CD8-positive, alpha-beta memory T cell (primary cell): ENCODE measurements around the gene PLLP. TPM values are rescaled to one million over a fixed set of nuclear protein-coding genes. Genes with fewer than 3 reads are reported as not detected.

Experiments
- CTCF ChIA-PET: fragments of 350-600 bp; sonication (Branson Sonifier 250); formaldehyde crosslinking; loops from one replicate; lab custom pipeline; 2021; ENCODE audit warnings: antibody characterized with exemption; lab: Charles Lee
- POLR2A ChIA-PET: fragments of 350-600 bp; sonication (Branson Sonifier 250); formaldehyde crosslinking; loops from one replicate; lab custom pipeline; 2021; ENCODE audit warnings: antibody characterized with exemption; lab: Charles Lee
- DNase-seq, 5 donors: peaks; one replicate each; pipeline versions ENCODE4 v3.0.0 to v3.0.0-alpha.2; 2020 to 2022; ENCODE audit warnings: mixed read lengths in 1 of 5
- H3K27ac ChIP-seq: one replicate; pipeline ENCODE4 v1.7.0; 2013; ENCODE audit warnings: low read depth, mild to moderate bottlenecking, low read length, moderate library complexity
- H3K27me3 ChIP-seq: 2 replicates; pipeline ENCODE4 v1.7.0; 2013; ENCODE audit warnings: low read length, mild to moderate bottlenecking; ENCODE audit not compliant: insufficient read depth, poor library complexity, severe bottlenecking
- H3K36me3 ChIP-seq: 2 replicates; pipeline ENCODE4 v1.7.0; 2013; ENCODE audit warnings: mild to moderate bottlenecking, low read length, moderate library complexity; ENCODE audit not compliant: insufficient read depth
- H3K4me1 ChIP-seq: 2 replicates; pipeline ENCODE4 v1.7.0; 2013; ENCODE audit warnings: mild to moderate bottlenecking, low read length, moderate library complexity; ENCODE audit not compliant: insufficient read depth
- H3K4me3 ChIP-seq: 2 replicates; pipeline ENCODE4 v1.7.0; 2013; ENCODE audit warnings: mild to moderate bottlenecking, low read length
- H3K9me3 ChIP-seq: 2 replicates; pipeline ENCODE4 v1.7.0; 2013; ENCODE audit warnings: mild to moderate bottlenecking, low read length
- H3K27ac Mint-ChIP-seq, 8 donors: one replicate each; pipeline ENCODE4 v1.8.0; 2020 to 2021; ENCODE audit warnings: mixed read lengths in 8 of 8, mild to moderate bottlenecking in 6 of 8, inconsistent platforms in 3 of 8, moderate library complexity in 3 of 8
- H3K27me3 Mint-ChIP-seq, 2 donors: one replicate each; pipeline ENCODE4 v1.8.0; 2020 to 2021; ENCODE audit warnings: mixed read lengths in 2 of 2, mild to moderate bottlenecking in 1 of 2, moderate library complexity in 1 of 2
- H3K36me3 Mint-ChIP-seq, 3 donors: one replicate each; pipeline ENCODE4 v1.8.0; 2020 to 2021; ENCODE audit warnings: mixed read lengths in 3 of 3, inconsistent platforms in 1 of 3, mild to moderate bottlenecking in 1 of 3
- H3K4me1 Mint-ChIP-seq, 3 donors: one replicate each; pipeline ENCODE4 v1.8.0; 2020 to 2021; ENCODE audit warnings: mixed read lengths in 3 of 3, inconsistent platforms in 1 of 3, mild to moderate bottlenecking in 1 of 3
- H3K4me3 Mint-ChIP-seq, 7 donors: one replicate each; pipeline ENCODE4 v1.8.0; 2020 to 2021; ENCODE audit warnings: mixed read lengths in 7 of 7, mild to moderate bottlenecking in 6 of 7, moderate library complexity in 4 of 7, inconsistent platforms in 2 of 7
- H3K9me3 Mint-ChIP-seq, 5 donors: one replicate each; pipeline ENCODE4 v1.8.0; 2020 to 2022; ENCODE audit warnings: mixed read lengths in 5 of 5, mild to moderate bottlenecking in 3 of 5, moderate library complexity in 2 of 5, inconsistent platforms in 1 of 5
- polyA plus RNA-seq: library from polyadenylated mRNA; unstranded; fragments of 300-500 nt; fragmentation: Illumina TruSeq; gene quantifications from one replicate; pipeline ENCODE4 v1.2.3, GENCODE V29; 2021
- total RNA-seq, 2 experiments: library from RNA; stranded (reverse); gene quantifications; one replicate each; pipeline ENCODE4 v1.2.3, GENCODE V29; 2021

Gene PLLP
- total and polyA plus RNA-seq, 3 experiments from 2014 or later: 0.49 to 0.72 TPM; not detected in 1

DNA sequence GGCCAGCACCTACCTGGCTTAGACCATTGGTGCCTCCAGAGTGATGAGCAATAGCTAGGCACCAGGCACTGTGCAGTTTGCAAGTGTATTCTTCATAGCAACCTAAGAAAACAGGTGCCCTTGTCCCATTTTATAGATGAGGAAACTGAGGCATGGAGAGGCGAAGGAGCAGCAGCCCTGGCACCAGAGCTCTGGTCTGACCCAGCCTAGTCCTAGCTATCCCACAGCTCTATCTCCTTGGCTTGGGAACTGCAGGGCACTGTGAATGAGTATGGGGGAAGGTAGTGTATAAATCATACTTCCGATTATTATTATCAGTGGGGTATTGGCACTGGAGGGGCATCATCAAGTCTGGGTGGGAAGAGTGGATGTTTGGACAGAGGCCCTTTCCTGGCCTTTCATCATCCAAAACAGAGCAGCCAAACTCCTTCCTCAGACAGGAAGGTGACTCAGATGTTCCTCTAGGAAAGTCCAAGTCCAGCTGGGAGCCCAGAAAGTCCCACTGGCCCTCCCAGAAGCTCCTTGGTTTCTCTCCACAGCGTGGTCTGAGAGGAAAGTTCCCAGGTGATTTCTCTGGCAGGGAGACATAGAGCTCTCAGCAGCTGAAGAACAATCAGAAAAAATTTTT lies 32.0 kb upstream of the PLLP start:
- POLR2A ChIA-PET: no interaction called here
- no peak for DNase-seq
- H3K4me3 Mint-ChIP-seq: no peak overlapping the region
- peaks cover 9 to 19% of the 10 kb centered on the region in 2 donors for H3K27me3 Mint-ChIP-seq
- no peaks in the 10 kb centered on the region for H3K9me3 ChIP-seq
- no peaks in the 10 kb centered on the region for H3K36me3 ChIP-seq
- CTCF ChIA-PET: interaction anchor here (0.9 to 1.3 kb wide), 2 partner anchors 17 to 103 kb away, joined by 3 to 5 read pairs; no protein-coding TSS in a partner anchor
- H3K4me1 Mint-ChIP-seq: peaks cover 6 to 14% (median 11%) of the 10 kb centered on the region in 3 donors
- no peak overlapping the region for H3K4me3 ChIP-seq
- no peak overlapping the region for H3K27ac Mint-ChIP-seq
- H3K36me3 Mint-ChIP-seq: no peaks in the 10 kb centered on the region
- no peak overlapping the region for H3K27ac ChIP-seq
- H3K4me1 ChIP-seq: peaks cover 5% of the 10 kb centered on the region
- H3K9me3 Mint-ChIP-seq: no peaks in the 10 kb centered on the region
- H3K27me3 ChIP-seq: no peaks in the 10 kb centered on the region

DNA sequence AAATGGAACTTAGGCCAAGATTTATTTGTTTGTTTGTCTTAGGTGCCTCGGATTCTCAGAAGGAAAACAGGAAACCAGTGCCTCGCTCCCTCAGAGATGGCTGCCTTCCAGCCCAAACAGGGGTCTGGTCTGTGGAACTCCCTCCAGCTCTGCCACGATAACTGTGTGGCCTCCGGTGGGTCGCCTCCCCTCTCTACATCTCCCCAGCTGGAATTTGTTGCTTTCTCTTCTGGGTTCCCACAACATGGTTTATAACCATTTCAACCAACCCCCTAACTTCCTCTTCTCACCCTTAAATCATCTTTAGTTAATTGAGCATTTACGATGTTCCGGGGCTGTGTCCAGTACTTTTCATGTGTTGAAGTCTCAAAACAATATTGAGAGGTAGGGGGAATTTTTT lies 30.9 kb upstream of the PLLP start:
- Mint-ChIP-seq H3K27ac (no peak overlapping the region), H3K4me3 (no peak overlapping the region), H3K9me3 (no peaks in the 10 kb centered on the region), H3K4me1 (peaks cover 6 to 14% (median 11%) of the 10 kb centered on the region in 3 donors), H3K36me3 (no peaks in the 10 kb centered on the region), H3K27me3 (peaks cover 9 to 19% of the 10 kb centered on the region in 2 donors)
- no peaks in the 10 kb centered on the region for H3K9me3 ChIP-seq
- no peaks in the 10 kb centered on the region for H3K36me3 ChIP-seq
- no peak overlapping the region for H3K4me3 ChIP-seq
- peaks cover 5% of the 10 kb centered on the region for H3K4me1 ChIP-seq
- ChIA-PET CTCF (no interaction called here), POLR2A (no interaction called here)
- H3K27ac ChIP-seq: no peak overlapping the region
- H3K27me3 ChIP-seq: no peaks in the 10 kb centered on the region
- no peak for DNase-seq

DNA sequence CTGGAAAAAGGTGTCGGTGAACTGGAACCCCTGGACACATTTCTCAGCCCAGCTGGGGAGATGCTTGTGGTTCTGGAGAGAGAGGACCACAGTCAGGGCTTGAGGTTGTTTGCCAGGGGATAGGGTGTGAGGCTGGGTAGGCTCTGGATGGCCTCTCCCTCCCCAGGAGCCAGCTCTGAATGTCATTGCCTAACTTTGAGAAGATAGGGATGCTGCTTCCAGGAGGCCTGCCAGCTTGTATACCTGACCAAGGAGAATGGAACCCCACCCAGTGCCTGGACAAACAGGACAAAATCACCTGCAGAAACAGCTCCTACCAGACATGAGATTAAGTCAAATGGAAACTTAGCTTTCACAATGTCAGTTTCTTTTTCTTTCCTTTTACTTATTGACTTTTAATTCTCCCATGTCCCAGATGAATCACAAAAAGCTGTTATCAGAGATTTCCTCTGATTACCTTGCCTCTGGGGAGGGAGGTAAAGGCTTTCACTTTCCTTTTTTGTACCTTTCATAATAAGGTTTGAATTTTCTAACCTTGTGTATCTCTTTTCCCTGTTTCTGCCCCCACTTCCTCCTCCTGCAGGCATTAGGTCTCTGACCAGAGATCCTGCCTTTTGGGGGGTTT lies 29.8 kb upstream of the PLLP start:
- no peak overlapping the region for H3K4me3 ChIP-seq
- Mint-ChIP-seq H3K27me3 (peaks cover 5 to 22% of the 10 kb centered on the region in 2 donors), H3K4me1 (peaks cover 6 to 14% (median 11%) of the 10 kb centered on the region in 3 donors), H3K4me3 (no peak overlapping the region), H3K36me3 (no peaks in the 10 kb centered on the region), H3K9me3 (no peaks in the 10 kb centered on the region), H3K27ac (peak overlapping the region in 5 of 8 donors; percentile 20 to 56 (median 39))
- no peaks in the 10 kb centered on the region for H3K9me3 ChIP-seq
- DNase-seq: no peak
- CTCF ChIA-PET: no interaction called here
- H3K36me3 ChIP-seq: no peaks in the 10 kb centered on the region
- POLR2A ChIA-PET: no interaction called here
- H3K27me3 ChIP-seq: no peaks in the 10 kb centered on the region
- H3K4me1 ChIP-seq: peaks cover 5% of the 10 kb centered on the region
- H3K27ac ChIP-seq: no peak overlapping the region

DNA sequence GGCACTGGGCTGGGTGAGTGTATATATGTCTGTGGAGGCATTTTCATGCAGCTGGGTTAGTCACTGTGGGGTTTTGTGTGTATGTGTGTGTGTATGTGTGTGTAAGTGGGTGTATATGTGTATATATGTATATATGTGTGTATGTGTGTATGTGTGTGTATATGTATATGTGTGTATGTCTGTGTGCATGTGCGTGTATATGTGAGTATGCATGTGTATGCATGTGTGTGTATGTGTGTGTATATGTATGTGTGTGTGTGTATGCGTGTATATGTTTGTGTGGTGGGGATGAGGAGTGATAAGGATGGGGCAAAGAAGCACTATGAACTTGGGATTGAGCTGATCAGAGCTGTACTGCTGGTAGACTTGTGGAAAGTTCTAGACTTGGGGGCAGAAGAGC lies 29.0 kb upstream of the PLLP start:
- H3K4me3 ChIP-seq: no peak overlapping the region
- H3K9me3 ChIP-seq: no peaks in the 10 kb centered on the region
- no peak for DNase-seq
- H3K27ac ChIP-seq: no peak overlapping the region
- H3K27ac Mint-ChIP-seq: peak overlapping the region in 5 of 8 donors; percentile 19 to 57 (median 44)
- H3K4me1 Mint-ChIP-seq: peaks cover 6 to 14% (median 11%) of the 10 kb centered on the region in 3 donors
- ChIA-PET POLR2A (no interaction called here), CTCF (no interaction called here)
- peaks cover 5% of the 10 kb centered on the region for H3K4me1 ChIP-seq
- H3K36me3 Mint-ChIP-seq: no peaks in the 10 kb centered on the region
- H3K9me3 Mint-ChIP-seq: no peaks in the 10 kb centered on the region
- H3K36me3 ChIP-seq: no peaks in the 10 kb centered on the region
- no peaks in the 10 kb centered on the region for H3K27me3 ChIP-seq
- H3K4me3 Mint-ChIP-seq: no peak overlapping the region
- H3K27me3 Mint-ChIP-seq: peaks cover 5 to 23% of the 10 kb centered on the region in 2 donors

DNA sequence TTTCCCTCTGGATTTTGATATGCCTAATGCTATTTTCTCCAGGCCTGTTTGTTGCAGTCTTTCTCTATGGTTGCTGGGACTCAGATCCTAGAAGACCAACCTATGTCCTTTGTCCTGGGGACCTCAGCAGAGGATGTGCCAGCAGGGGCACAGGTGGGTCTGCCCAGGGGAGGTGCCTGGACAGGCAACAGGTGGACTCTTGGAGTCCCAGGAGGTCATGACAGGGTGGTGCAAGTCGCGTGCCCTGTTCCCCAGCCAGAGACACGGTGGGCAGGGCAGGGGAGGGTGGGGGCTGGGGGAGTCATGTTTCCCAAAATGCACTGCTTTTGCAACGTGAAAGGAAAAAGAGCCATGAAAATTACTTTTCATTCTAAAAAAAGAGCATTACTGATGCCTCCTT lies 26.3 kb upstream of the PLLP start:
- Mint-ChIP-seq H3K9me3 (no peaks in the 10 kb centered on the region), H3K27ac (peak overlapping the region in 1 of 8 donors; percentile 75), H3K36me3 (no peaks in the 10 kb centered on the region), H3K4me1 (peaks cover 6 to 14% (median 11%) of the 10 kb centered on the region in 3 donors), H3K27me3 (peaks cover 6 to 27% of the 10 kb centered on the region in 2 donors), H3K4me3 (no peak overlapping the region)
- CTCF ChIA-PET: no interaction called here
- H3K9me3 ChIP-seq: no peaks in the 10 kb centered on the region
- H3K27ac ChIP-seq: no peak overlapping the region
- POLR2A ChIA-PET: no interaction called here
- no peak for DNase-seq
- no peak overlapping the region for H3K4me3 ChIP-seq
- H3K27me3 ChIP-seq: no peaks in the 10 kb centered on the region
- no peaks in the 10 kb centered on the region for H3K36me3 ChIP-seq
- H3K4me1 ChIP-seq: peaks cover 5% of the 10 kb centered on the region

DNA sequence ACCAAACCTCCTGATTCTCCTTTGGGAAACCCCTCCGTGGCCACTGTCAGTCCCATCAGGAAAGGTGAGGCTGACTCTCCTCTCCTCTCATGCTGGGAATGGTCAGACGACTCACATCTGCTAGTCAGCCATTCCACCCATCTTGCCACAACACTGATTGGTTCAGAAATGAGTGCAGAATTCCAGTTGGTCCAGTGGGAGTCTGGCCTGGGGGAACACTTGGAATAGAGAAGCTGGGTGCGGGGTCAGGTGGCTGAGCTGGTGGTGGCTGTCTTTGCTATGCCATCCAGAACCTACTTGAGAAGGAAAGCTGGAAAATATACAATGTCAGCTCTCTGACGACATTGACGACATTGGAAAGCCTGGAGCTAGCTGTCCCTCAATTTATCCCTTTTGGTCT lies 23.6 kb upstream of the PLLP start:
- CTCF ChIA-PET: no interaction called here
- H3K4me3 ChIP-seq: no peak overlapping the region
- POLR2A ChIA-PET: no interaction called here

DNA sequence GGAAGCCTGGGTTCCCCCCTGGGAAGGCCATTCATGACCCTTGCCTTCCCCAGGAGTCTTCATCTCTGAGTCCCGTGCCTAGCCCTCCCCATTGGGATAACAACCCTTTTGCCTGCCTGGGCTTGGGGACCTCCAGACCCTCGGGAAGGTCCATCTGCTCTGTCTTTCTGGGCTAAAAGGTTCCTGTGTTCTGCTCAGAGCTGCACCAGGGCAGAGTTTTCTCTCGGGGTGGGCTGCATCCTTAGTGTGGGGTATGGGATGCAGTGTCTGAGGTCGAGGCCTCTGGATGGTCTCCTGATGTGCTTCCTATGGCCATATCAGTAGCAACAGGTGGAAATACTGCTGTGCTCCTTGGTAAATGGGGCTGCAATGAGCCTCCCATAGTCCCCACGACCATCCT lies 22.9 kb upstream of the PLLP start:
- Mint-ChIP-seq H3K9me3 (no peaks in the 10 kb centered on the region), H3K27ac (no peak overlapping the region), H3K36me3 (no peaks in the 10 kb centered on the region), H3K4me3 (no peak overlapping the region), H3K4me1 (peaks cover 6 to 11% (median 8%) of the 10 kb centered on the region in 3 donors), H3K27me3 (peaks cover 2 to 31% of the 10 kb centered on the region in 2 donors)
- Histone ChIP-seq H3K36me3 (no peaks in the 10 kb centered on the region), H3K4me3 (no peak overlapping the region), H3K9me3 (no peaks in the 10 kb centered on the region), H3K27me3 (no peaks in the 10 kb centered on the region), H3K27ac (no peak overlapping the region), H3K4me1 (no peaks in the 10 kb centered on the region)
- CTCF ChIA-PET: no interaction called here
- POLR2A ChIA-PET: no interaction called here
- DNase-seq: no peak

More for the DNA sequence above, 23.6 kb upstream of the PLLP start:
- DNase-seq: no peak
- Histone ChIP-seq H3K27me3 (no peaks in the 10 kb centered on the region), H3K4me1 (no peaks in the 10 kb centered on the region), H3K27ac (no peak overlapping the region), H3K36me3 (no peaks in the 10 kb centered on the region), H3K9me3 (no peaks in the 10 kb centered on the region)
- Mint-ChIP-seq H3K27me3 (peaks cover 6 to 31% of the 10 kb centered on the region in 2 donors), H3K4me1 (peaks cover 6 to 8% (median 8%) of the 10 kb centered on the region in 3 donors), H3K4me3 (no peak overlapping the region), H3K9me3 (no peaks in the 10 kb centered on the region), H3K27ac (no peak overlapping the region), H3K36me3 (no peaks in the 10 kb centered on the region)

DNA sequence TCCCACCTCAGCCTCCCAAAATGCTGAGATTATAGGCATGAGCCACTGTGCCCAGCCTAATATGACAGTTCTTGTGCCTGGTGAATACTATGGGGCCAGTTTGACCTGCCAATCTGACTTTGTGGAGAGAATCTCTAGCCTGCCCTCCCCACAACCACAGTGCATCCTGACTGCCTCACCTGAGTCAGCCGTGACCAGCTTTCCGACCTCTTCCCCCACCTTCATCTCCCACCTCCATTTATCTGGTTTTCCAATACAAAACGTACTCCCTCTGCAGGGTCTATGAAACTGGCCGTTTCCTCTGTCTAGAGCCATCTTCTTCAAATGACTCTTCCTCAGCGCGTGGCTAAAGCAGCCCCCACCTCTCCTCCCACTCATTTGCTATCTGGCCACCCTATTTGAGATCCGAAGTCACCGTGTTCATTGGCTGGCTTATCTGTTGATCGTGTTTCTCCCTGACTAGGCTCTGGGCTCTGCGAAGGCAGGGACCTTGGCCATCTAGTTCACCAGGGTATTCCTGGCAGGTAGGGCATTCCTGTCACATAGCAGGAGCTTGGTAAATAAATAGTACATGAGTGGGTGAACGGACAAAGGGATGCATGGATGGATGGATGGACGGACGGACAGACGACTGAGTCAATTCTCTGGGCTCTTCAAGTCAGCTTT lies 22.3 kb upstream of the PLLP start:
- no peaks in the 10 kb centered on the region for H3K9me3 ChIP-seq
- H3K4me3 ChIP-seq: no peak overlapping the region
- H3K27ac Mint-ChIP-seq: no peak overlapping the region
- no peaks in the 10 kb centered on the region for H3K4me1 ChIP-seq
- H3K27me3 Mint-ChIP-seq: peaks cover 2 to 26% of the 10 kb centered on the region in 2 donors
- DNase-seq: no peak
- peaks cover 6 to 11% (median 8%) of the 10 kb centered on the region in 3 donors for H3K4me1 Mint-ChIP-seq
- H3K27me3 ChIP-seq: no peaks in the 10 kb centered on the region
- no peak overlapping the region for H3K27ac ChIP-seq
- CTCF ChIA-PET: no interaction called here
- H3K36me3 ChIP-seq: no peaks in the 10 kb centered on the region
- H3K4me3 Mint-ChIP-seq: no peak overlapping the region
- H3K36me3 Mint-ChIP-seq: no peaks in the 10 kb centered on the region
- H3K9me3 Mint-ChIP-seq: no peaks in the 10 kb centered on the region
- POLR2A ChIA-PET: no interaction called here
